ENCODE data around the gene HSP90AB1.

The HSP90AB1 gene

GRCh38 chr6:44269178-44269920, 22.4 kb downstream of the HSP90AB1 start:
- DNase-seq (ENCODE audit: low read depth) = no peak

GRCh38 chr6:44269921-44270525, 23.1 kb downstream of the HSP90AB1 start, which contains the start of gene TMEM151B:
TSS of gene TMEM151B (plus strand) at chr6:44270450. CDS start at chr6:44270743, 293 bp downstream.
- DNase-seq (ENCODE audit: low read depth) = no peak

- DNase-seq (ENCODE audit: low read depth) = no peak
Observed at GRCh38 chr6:44270526-44271405, 23.9 kb downstream of the HSP90AB1 start.

- no peak for DNase-seq (ENCODE audit: low read depth)
Observed at GRCh38 chr6:44271406-44271723, 24.5 kb downstream of the HSP90AB1 start.

- no peak for DNase-seq (ENCODE audit: low read depth)
Observed at GRCh38 chr6:44271914-44272313, 25.0 kb downstream of the HSP90AB1 start.

GRCh38 chr6:44272529-44272928, 25.6 kb downstream of the HSP90AB1 start:
- DNase-seq (ENCODE audit: low read depth) = no peak

- DNase-seq (ENCODE audit: low read depth) = no peak
Observed at GRCh38 chr6:44272999-44273566, 26.2 kb downstream of the HSP90AB1 start.

GRCh38 chr6:44273617-44274016, 26.7 kb downstream of the HSP90AB1 start:
- DNase-seq (ENCODE audit: low read depth) = no peak

GRCh38 chr6:44275271-44275748, 28.4 kb downstream of the HSP90AB1 start:
- no peak for DNase-seq (ENCODE audit: low read depth)

GRCh38 chr6:44275749-44276648, 29.1 kb downstream of the HSP90AB1 start:
- no peak for DNase-seq (ENCODE audit: low read depth)

- DNase-seq (ENCODE audit: low read depth) = no peak
Observed at GRCh38 chr6:44276667-44277640, 30.1 kb downstream of the HSP90AB1 start.

GRCh38 chr6:44277763-44278162, 30.9 kb downstream of the HSP90AB1 start:
- no peak for DNase-seq (ENCODE audit: low read depth)

- DNase-seq (ENCODE audit: low read depth) = no peak
Observed at GRCh38 chr6:44278315-44278714, 31.4 kb downstream of the HSP90AB1 start.

- DNase-seq (ENCODE audit: low read depth) = no peak
Observed at GRCh38 chr6:44278774-44279697, 32.1 kb downstream of the HSP90AB1 start.

- no peak for DNase-seq (ENCODE audit: low read depth)
Observed at GRCh38 chr6:44284121-44284520, 37.2 kb downstream of the HSP90AB1 start.

GRCh38 chr6:44284867-44285266, 38.0 kb downstream of the HSP90AB1 start:
- no peak for DNase-seq (ENCODE audit: low read depth)

GRCh38 chr6:44285552-44286284, 38.8 kb downstream of the HSP90AB1 start:
- no peak for DNase-seq (ENCODE audit: low read depth)

- DNase-seq (ENCODE audit: low read depth) = no peak
Observed at GRCh38 chr6:44286285-44286565, 39.3 kb downstream of the HSP90AB1 start.
